SK-N-SH treated with all-trans-retinoic acid at 6 μM for 48 hours (cell line): Measurements from ENCODE around the gene PDGFA.

Experiments used
- ARNTL ChIP-seq: fragments of 450-650 bp; formaldehyde crosslinking; IDR thresholded peaks from 2 replicates; pipeline ENCODE4 v1.5.0; 2020; ENCODE audit warnings: low read depth, mild to moderate bottlenecking, moderate library complexity, borderline replicate concordance
- CSDC2 ChIP-seq: fragments of 250-450 bp; sonication (Bioruptor Pico); IDR thresholded peaks from 2 replicates; pipeline ENCODE4 v1.5.0; 2020; ENCODE audit warnings: mild to moderate bottlenecking, moderate library complexity
- ISL1 ChIP-seq: fragments of 250-450 bp; sonication (Bioruptor Pico); IDR thresholded peaks from 2 replicates; pipeline ENCODE4 v2.1.2; 2022; ENCODE audit warnings: mild to moderate bottlenecking, moderate library complexity
- PATZ1 ChIP-seq: fragments of 250-450 bp; sonication (Bioruptor Pico); IDR thresholded peaks from 2 replicates; pipeline ENCODE4 v1.8.0; 2020; ENCODE audit warnings: mild to moderate bottlenecking, moderate library complexity, borderline replicate concordance
- PPARA ChIP-seq: fragments of 250-450 bp; sonication (Bioruptor Pico); IDR thresholded peaks from 2 replicates; pipeline ENCODE4 v1.5.0; 2020; ENCODE audit warnings: mild to moderate bottlenecking, borderline replicate concordance
- TCF4 ChIP-seq: fragments of 250-450 bp; sonication (Bioruptor Pico); IDR thresholded peaks from 2 replicates; pipeline ENCODE4 v1.8.0; 2021; ENCODE audit warnings: mild to moderate bottlenecking, moderate library complexity, borderline replicate concordance
- ZFP3 ChIP-seq: fragments of 250-450 bp; sonication (Bioruptor Pico); IDR thresholded peaks from 2 replicates; pipeline ENCODE4 v1.5.0; 2020; ENCODE audit warnings: mild to moderate bottlenecking, moderate library complexity
- ZFP30 ChIP-seq: fragments of 450-650 bp; formaldehyde crosslinking; IDR thresholded peaks from 2 replicates; pipeline ENCODE4 v1.5.0; 2022; ENCODE audit warnings: mild to moderate bottlenecking, moderate library complexity

DNA sequence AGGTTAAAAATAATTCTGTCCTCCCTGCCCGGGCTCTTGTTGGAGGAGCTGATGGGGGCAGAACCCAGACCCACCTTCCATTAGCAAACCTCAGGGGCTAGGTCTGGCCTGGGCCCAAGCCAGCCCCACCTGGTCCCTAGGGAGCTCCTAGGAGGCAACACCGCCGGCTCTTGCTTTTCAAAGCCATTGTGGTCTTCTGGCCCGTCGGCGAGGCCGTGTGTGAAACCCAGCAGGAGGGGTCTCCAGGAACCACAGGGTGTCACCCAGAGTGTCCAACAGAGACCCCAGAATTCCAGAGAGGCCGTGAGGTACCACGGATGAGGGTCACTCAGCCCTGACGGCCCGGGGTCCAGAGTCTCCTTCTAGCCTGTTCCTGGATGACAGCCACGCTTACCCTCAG, 16.6 kb upstream of the PDGFA start:
- no peak for TF ChIP-seq CSDC2 (CRISPR knock-in tag)
- no peak for TF ChIP-seq ARNTL
- no peak for TF ChIP-seq TCF4 (CRISPR knock-in tag)
- no peak for TF ChIP-seq ZFP3 (CRISPR knock-in tag)
- no peak for TF ChIP-seq PATZ1
- TF ChIP-seq PPARA = no peak
- TF ChIP-seq ISL1 (CRISPR knock-in tag) = no peak
- TF ChIP-seq ZFP30 = no peak
